IMR-90 (cell line): Measurements from ENCODE around the gene SLC9A3. TPM values are rescaled to one million over a fixed set of nuclear protein-coding genes. Genes with fewer than 3 reads are reported as not detected.

Experiments used
- ATAC-seq: fragments of 200-7000 bp; cut with Tn5 transposase; 2 replicates; pipeline ENCODE4 v1.9.1; 2020; ENCODE audit warnings: low read depth, mild to moderate bottlenecking, moderate library complexity
- BruUV-seq: library from RNA; stranded (reverse); fragments of 400-500 nt; replicated peaks from 2 replicates; lab custom pipeline; 2021; lab: Mats Ljungman, UMichigan
- CTCF ChIA-PET: fragments of 300-600 bp; formaldehyde crosslinking; extraction: SDS; loops from one replicate; lab custom pipeline; 2021; ENCODE audit warnings: antibody characterized with exemption; lab: Yijun Ruan, JAX
- POLR2A ChIA-PET: fragments of 300-600 bp; sonication (Branson Sonifier 250); formaldehyde crosslinking; loops from one replicate; lab custom pipeline; 2022; ENCODE audit warnings: antibody characterized with exemption; ENCODE audit not compliant: unreplicated experiment; lab: Charles Lee
- DNase-seq: peaks from one replicate; pipeline ENCODE4 v3.0.0; 2013
- H2AFZ ChIP-seq: replicated peaks from 2 replicates; pipeline ENCODE3; 2013; ENCODE audit warnings: low read length, mild to moderate bottlenecking; ENCODE audit not compliant: poor library complexity
- H2AK5ac ChIP-seq: 2 replicates; pipeline ENCODE4 v1.6.1; 2013; ENCODE audit warnings: low read depth, low read length, inconsistent platforms
- H2AK9ac ChIP-seq: replicated peaks from 2 replicates; pipeline ENCODE3; 2013; ENCODE audit warnings: mild to moderate bottlenecking, low read depth, low read length, moderate library complexity; ENCODE audit not compliant: poor library complexity
- H2BK120ac ChIP-seq: 2 replicates; pipeline ENCODE4 v1.6.1; 2013; ENCODE audit warnings: low read depth, low read length, inconsistent platforms
- H2BK15ac ChIP-seq: 3 replicates; pipeline ENCODE4 v1.6.1; 2013; ENCODE audit warnings: low read depth, low read length, inconsistent platforms
- H2BK20ac ChIP-seq: 2 replicates; pipeline ENCODE4 v1.6.1; 2013; ENCODE audit warnings: low read depth, mild to moderate bottlenecking, inconsistent platforms, low read length, moderate library complexity
- H2BK5ac ChIP-seq: 2 replicates; pipeline ENCODE4 v1.6.1; 2013; ENCODE audit warnings: mild to moderate bottlenecking, low read depth, low read length, inconsistent platforms; ENCODE audit not compliant: poor library complexity, severe bottlenecking
- H3K14ac ChIP-seq: replicated peaks from 2 replicates; pipeline ENCODE4 v1.6.1; 2013; ENCODE audit warnings: low read depth, low read length, inconsistent platforms
- H3K18ac ChIP-seq: 2 replicates; pipeline ENCODE4 v1.6.1; 2013; ENCODE audit warnings: low read depth, low read length, control low read depth
- H3K23ac ChIP-seq: 2 replicates; pipeline ENCODE4 v1.6.1; 2013; ENCODE audit warnings: low read depth, low read length, inconsistent platforms
- H3K27ac ChIP-seq: 2 replicates; pipeline ENCODE4 v1.5.1; 2013; ENCODE audit warnings: mild to moderate bottlenecking, control low read depth, low read length; ENCODE audit not compliant: insufficient read depth
- H3K27me3 ChIP-seq: 2 replicates; pipeline ENCODE4 v1.6.1; 2013; ENCODE audit warnings: low read length; ENCODE audit not compliant: control insufficient read depth, insufficient read depth
- H3K36me3 ChIP-seq: 2 replicates; pipeline ENCODE4 v1.6.1; 2013; ENCODE audit warnings: low read length, mixed read lengths; ENCODE audit not compliant: control insufficient read depth, insufficient read depth
- H3K4ac ChIP-seq: 2 replicates; pipeline ENCODE4 v1.6.1; 2013; ENCODE audit warnings: low read depth, low read length, inconsistent platforms
- H3K4me1 ChIP-seq: 2 replicates; pipeline ENCODE4 v1.6.1; 2013; ENCODE audit warnings: low read length, mixed read lengths; ENCODE audit not compliant: control insufficient read depth, insufficient read depth
- H3K4me2 ChIP-seq: 2 replicates; pipeline ENCODE4 v1.6.1; 2013; ENCODE audit warnings: low read depth, mild to moderate bottlenecking, control low read depth, low read length, moderate library complexity
- H3K4me3 ChIP-seq: 2 replicates; pipeline ENCODE4 v1.5.1; 2013; ENCODE audit warnings: low read depth, mild to moderate bottlenecking, control low read depth, low read length, moderate library complexity; ENCODE audit not compliant: insufficient read depth
- H3K56ac ChIP-seq: 2 replicates; pipeline ENCODE4 v1.6.1; 2013; ENCODE audit warnings: low read length, inconsistent platforms; ENCODE audit not compliant: insufficient read depth; ENCODE audit errors: extremely low read depth
- H3K79me1 ChIP-seq, 2 experiments: 2 replicates each; pipeline ENCODE4 v1.6.1; 2013; ENCODE audit warnings: low read length in 2 of 2, inconsistent platforms in 1 of 2, low read depth in 1 of 2
- H3K9ac ChIP-seq: 2 replicates; pipeline ENCODE4 v1.6.1; 2013; ENCODE audit warnings: low read depth, low read length, control low read depth
- H3K9me1 ChIP-seq: 2 replicates; pipeline ENCODE4 v1.6.1; 2013; ENCODE audit warnings: low read length, inconsistent platforms; ENCODE audit not compliant: insufficient read depth
- H3K9me3 ChIP-seq: 2 replicates; pipeline ENCODE4 v1.6.1; 2013; ENCODE audit warnings: low read length; ENCODE audit not compliant: control insufficient read depth, insufficient read depth
- H4K20me1 ChIP-seq: 2 replicates; pipeline ENCODE4 v1.6.1; 2013; ENCODE audit warnings: low read length, inconsistent platforms; ENCODE audit not compliant: insufficient read depth
- H4K5ac ChIP-seq: 2 replicates; pipeline ENCODE4 v1.6.1; 2013; ENCODE audit warnings: mild to moderate bottlenecking, low read depth, low read length, control low read depth
- H4K8ac ChIP-seq, 2 experiments: 2 replicates each; pipeline ENCODE4 v1.6.1; 2013; ENCODE audit warnings: low read depth in 2 of 2, low read length in 2 of 2, control low read depth in 1 of 2, inconsistent platforms in 1 of 2
- H4K91ac ChIP-seq: 2 replicates; pipeline ENCODE4 v1.6.1; 2013; ENCODE audit warnings: low read depth, low read length, inconsistent platforms; ENCODE audit not compliant: insufficient read depth
- CHD1 ChIP-seq: IDR thresholded peaks from 2 replicates; pipeline ENCODE4 v1.6.1; 2012; ENCODE audit warnings: low read depth, low read length, improper control_type of control experiment
- WGBS, 2 experiments: methylation state at CpG; one replicate each; pipeline versions ENCODE4 v1.1.5 to v1.1.7; 2013; ENCODE audit warnings: missing lambda C conversion rate in 2 of 2; ENCODE audit not compliant: insufficient read length in 1 of 2; ENCODE audit errors: extremely low coverage in 2 of 2; 5-methylcytosine and 5-hydroxymethylcytosine counted together
- dilution Hi-C: fragments of 300-500 bp; cut with HindIII; formaldehyde crosslinking; loops from one replicate; pipeline ENCODE4 v1.14.3; 2018; ENCODE audit warnings: low sequenced_read_pairs; ENCODE audit not compliant: unreplicated experiment
- in situ Hi-C: fragments of 300-500 bp; cut with MboI; formaldehyde crosslinking; loops from 3 replicates; pipeline ENCODE4 v1.14.3; 2019; ENCODE audit warnings: low sequenced_read_pairs, inconsistent platforms, mixed read lengths
- intact Hi-C: fragments of 100-400 bp; cut with micrococcal nuclease; formaldehyde crosslinking; loops from 2 replicates; pipeline ENCODE4 v1.10.0; 2022
- polyA plus RNA-seq, 3 experiments: library from polyadenylated mRNA; depleted of rRNA; stranded (reverse); fragments of >200 nt; gene quantifications; 2 replicates each; pipeline ENCODE4 v1.2.3, GENCODE V29; 2012; ENCODE audit warnings: low replicate concordance in 1 of 3
- total RNA-seq: library from RNA; depleted of rRNA; stranded (reverse); fragments of >200 nt; gene quantifications from 2 replicates; pipeline ENCODE4 v1.2.3, GENCODE V29; 2012
- TF ChIP-seq, protein P1 (sequence below): conservative IDR thresholded peaks from 2 replicates; pipeline ENCODE4 v1.5.1; 2012; ENCODE audit warnings: mild to moderate bottlenecking, low read depth, low read length, improper control_type of control experiment

The SLC9A3 gene
- total and polyA plus RNA-seq, 2 of the 4 experiments (the other 2 are of a cell fraction) = 0.72 to 1.5 TPM

DNA sequence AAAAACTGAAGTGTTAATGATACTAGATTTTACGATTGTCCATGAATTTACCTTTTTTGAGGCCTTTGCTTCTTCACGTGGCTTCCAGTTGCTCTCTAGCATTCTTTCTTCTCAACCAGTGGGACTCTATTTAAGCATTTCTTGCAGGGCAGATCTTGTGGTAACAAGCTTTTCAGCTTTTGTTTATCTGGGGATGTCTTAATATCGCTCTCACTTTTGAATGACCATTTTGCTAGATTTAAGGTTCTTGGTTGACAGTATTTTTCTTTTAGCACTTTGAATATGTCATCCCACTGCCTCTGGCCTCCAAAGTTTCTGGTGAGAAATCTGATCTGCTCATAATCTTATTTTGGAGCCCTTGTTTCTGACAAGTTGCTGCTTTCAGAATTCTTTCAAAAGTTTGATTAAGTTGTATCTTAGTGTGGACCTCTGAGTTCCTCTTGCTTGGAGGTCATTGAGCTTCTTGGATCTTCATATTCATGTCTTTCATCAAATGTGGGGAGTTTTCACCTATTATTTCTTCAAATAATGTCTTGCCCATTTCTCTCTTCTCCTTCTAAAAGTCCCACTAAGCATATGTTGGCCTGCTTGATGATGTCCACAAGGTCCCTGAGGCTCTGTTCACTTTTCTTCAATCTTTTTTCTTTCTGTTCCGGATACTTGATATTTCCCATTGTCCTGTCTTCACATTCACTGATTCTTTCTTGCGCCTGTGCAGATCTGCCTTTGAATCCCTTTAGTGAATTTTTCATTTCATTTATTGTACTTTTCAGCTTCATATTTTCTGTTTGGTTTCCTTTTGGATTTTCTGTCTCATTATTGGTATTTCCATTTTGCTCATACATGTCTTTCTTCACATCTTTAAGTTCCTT is 72.4 kb downstream of the SLC9A3 start:
- Histone ChIP-seq H3K79me1 (peaks cover 35 to 69% of the 10 kb centered on the region in 2 experiments), H3K18ac (no peak overlapping the region), H3K36me3 (peaks cover 66% of the 10 kb centered on the region), H4K5ac (no peak overlapping the region), H3K4ac (no peak overlapping the region), H2BK5ac (no peak overlapping the region), H3K4me3 (no peak overlapping the region), H3K27me3 (no peaks in the 10 kb centered on the region), H3K9ac (no peak overlapping the region), H4K91ac (no peak overlapping the region), H3K56ac (no peak overlapping the region), H2AK5ac (no peak overlapping the region), H3K14ac (no peak overlapping the region), H2BK15ac (no peak overlapping the region), H4K8ac (no peak overlapping the region), H3K9me3 (peaks cover 7% of the 10 kb centered on the region), H3K4me1 (no peaks in the 10 kb centered on the region), H2AFZ (no peak overlapping the region), H3K4me2 (no peak overlapping the region), H2BK120ac (no peak overlapping the region), H3K9me1 (peaks cover 17% of the 10 kb centered on the region; the same call in 1 of the 2 replicates), H3K23ac (no peak overlapping the region), H2AK9ac (no peak overlapping the region), H2BK20ac (no peak overlapping the region), H3K27ac (no peak overlapping the region), H4K20me1 (peaks cover 34% of the 10 kb centered on the region)
- ATAC-seq (no peak), DNase-seq (no peak)
- WGBS, 2 experiments = 0% methylated on average over 1 of the region's 5 CpGs; no CpG with 5 or more reads in 1 of the 2 experiments
- POLR2A ChIA-PET = no interaction called here
- intact Hi-C loops = no loop called here
- CTCF ChIA-PET = interaction anchor here (1.6 kb wide), 1 partner anchor 133 kb away, joined by 3 read pairs; no protein-coding TSS in a partner anchor
- dilution Hi-C loops = no loop called here
- no peak for TF ChIP-seq CHD1
- TF ChIP-seq, protein P1, sequence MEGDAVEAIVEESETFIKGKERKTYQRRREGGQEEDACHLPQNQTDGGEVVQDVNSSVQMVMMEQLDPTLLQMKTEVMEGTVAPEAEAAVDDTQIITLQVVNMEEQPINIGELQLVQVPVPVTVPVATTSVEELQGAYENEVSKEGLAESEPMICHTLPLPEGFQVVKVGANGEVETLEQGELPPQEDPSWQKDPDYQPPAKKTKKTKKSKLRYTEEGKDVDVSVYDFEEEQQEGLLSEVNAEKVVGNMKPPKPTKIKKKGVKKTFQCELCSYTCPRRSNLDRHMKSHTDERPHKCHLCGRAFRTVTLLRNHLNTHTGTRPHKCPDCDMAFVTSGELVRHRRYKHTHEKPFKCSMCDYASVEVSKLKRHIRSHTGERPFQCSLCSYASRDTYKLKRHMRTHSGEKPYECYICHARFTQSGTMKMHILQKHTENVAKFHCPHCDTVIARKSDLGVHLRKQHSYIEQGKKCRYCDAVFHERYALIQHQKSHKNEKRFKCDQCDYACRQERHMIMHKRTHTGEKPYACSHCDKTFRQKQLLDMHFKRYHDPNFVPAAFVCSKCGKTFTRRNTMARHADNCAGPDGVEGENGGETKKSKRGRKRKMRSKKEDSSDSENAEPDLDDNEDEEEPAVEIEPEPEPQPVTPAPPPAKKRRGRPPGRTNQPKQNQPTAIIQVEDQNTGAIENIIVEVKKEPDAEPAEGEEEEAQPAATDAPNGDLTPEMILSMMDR = no peak
- BruUV-seq = no TSS peak
- in situ Hi-C loops = no loop called here
